Superior temporal gyrus (tissue), 1 donor: ENCODE data around the gene SCEL.
"Not testable (repeated sequence)": the region's sequence is repeated elsewhere in the genome, so short reads cannot be mapped to it uniquely, and the experiment has no call there.

Source experiments
- DNase-seq: peaks from one replicate; pipeline ENCODE4 v3.0.0-alpha.2; 2016; ENCODE audit errors: extremely low spot score

SCEL gene

GRCh38 chr13:77555246-77555645 lies 19.7 kb downstream of the SCEL start:
- no peak for DNase-seq

- DNase-seq = no peak
Observed at GRCh38 chr13:77558016-77558415, 22.5 kb downstream of the SCEL start.

GRCh38 chr13:77563111-77563510 lies 27.6 kb downstream of the SCEL start:
- no peak for DNase-seq

GRCh38 chr13:77565635-77566034 lies 30.1 kb downstream of the SCEL start:
- DNase-seq = peak; percentile 87

- no peak for DNase-seq
Observed at GRCh38 chr13:77571956-77572355, 36.5 kb downstream of the SCEL start.

- DNase-seq = peak; percentile 68
Observed at GRCh38 chr13:77574096-77574495, 38.6 kb downstream of the SCEL start.

GRCh38 chr13:77579959-77580358 lies 44.5 kb downstream of the SCEL start:
- DNase-seq = peak; percentile 35

GRCh38 chr13:77580748-77581147 lies 45.2 kb downstream of the SCEL start:
- peak; percentile 66 for DNase-seq

- DNase-seq = peak; percentile 86
Observed at GRCh38 chr13:77583581-77583980, 48.1 kb downstream of the SCEL start.

GRCh38 chr13:77584106-77584505 lies 48.6 kb downstream of the SCEL start:
- peak; percentile 94 for DNase-seq

GRCh38 chr13:77595166-77595810 lies 59.8 kb downstream of the SCEL start:
- no peak for DNase-seq

GRCh38 chr13:77596777-77597176 lies 61.3 kb downstream of the SCEL start:
- no peak for DNase-seq

- DNase-seq = peak; percentile 70
Observed at GRCh38 chr13:77599351-77599750, 63.8 kb downstream of the SCEL start.

- DNase-seq = no peak
Observed at GRCh38 chr13:77600701-77601100, 65.2 kb downstream of the SCEL start.

- no peak for DNase-seq
Observed at GRCh38 chr13:77611068-77611467, 75.6 kb downstream of the SCEL start.

- DNase-seq = no peak
Observed at GRCh38 chr13:77616027-77616426, 80.5 kb downstream of the SCEL start.

- no peak for DNase-seq
Observed at GRCh38 chr13:77619655-77620054, 84.1 kb downstream of the SCEL start.

GRCh38 chr13:77620138-77620537 lies 84.6 kb downstream of the SCEL start:
- peak; percentile 60 for DNase-seq

GRCh38 chr13:77623806-77624205 lies 88.3 kb downstream of the SCEL start:
- DNase-seq = no peak

- no peak for DNase-seq
Observed at GRCh38 chr13:77628170-77628569, 92.7 kb downstream of the SCEL start.

GRCh38 chr13:77637588-77637987 lies 102.1 kb downstream of the SCEL start:
- no peak for DNase-seq

- DNase-seq = no peak
Observed at GRCh38 chr13:77650409-77650808, 114.9 kb downstream of the SCEL start.

GRCh38 chr13:77653301-77653700 lies 117.8 kb downstream of the SCEL start:
- no peak for DNase-seq

GRCh38 chr13:77660016-77660415 lies 124.5 kb downstream of the SCEL start:
- DNase-seq = not testable (repeated sequence)
